HCT116 (cell line): ENCODE results near the gene SKIC8. TPM values are rescaled to one million over a fixed set of nuclear protein-coding genes. Genes with fewer than 3 reads are reported as not detected.

ENCODE experiments used
- ATAC-seq: fragments of 200-7000 bp; cut with Tn5 transposase; 2 replicates; pipeline ENCODE4 v1.9.1; 2020; ENCODE audit warnings: mild to moderate bottlenecking, moderate library complexity
- BruUV-seq: library from RNA; stranded (reverse); fragments of 400-500 nt; replicated peaks from 2 replicates; lab custom pipeline; 2021; lab: Mats Ljungman, UMichigan
- CTCF ChIA-PET: fragments of 300-600 bp; sonication (Branson Sonifier 250); formaldehyde crosslinking; loops from one replicate; lab custom pipeline; 2021; ENCODE audit warnings: antibody characterized with exemption; lab: Charles Lee
- POLR2A ChIA-PET: fragments of 300-600, 350-600 bp; sonication (Branson Sonifier 250); formaldehyde crosslinking; loops from one replicate; lab custom pipeline; 2021; ENCODE audit warnings: antibody characterized with exemption; lab: Charles Lee
- RAD21 ChIA-PET, 2 experiments: fragments of 300-600 bp; sonication (Branson Sonifier 250); formaldehyde crosslinking; loops; one replicate each; lab custom pipeline; 2023; ENCODE audit warnings: low total read pairs in 2 of 2; ENCODE audit not compliant: uncharacterized antibody in 2 of 2, unreplicated experiment in 2 of 2, low non-redundant PET in 1 of 2; lab: Charles Lee
- DNase-seq: peaks from one replicate; pipeline ENCODE4 v3.0.0-alpha.2; 2010; ENCODE audit warnings: low read depth, low spot score
- H2AFZ ChIP-seq: fragments of 200-600 bp; shearing (Covaris generic), sonication (generic); 2 replicates; pipeline ENCODE4 v1.6.1; 2017; ENCODE audit warnings: low read depth, mixed run types, mixed read lengths, antibody characterized with exemption, low read length; ENCODE audit not compliant: poor library complexity, severe bottlenecking
- H3K27ac ChIP-seq: 2 replicates; pipeline ENCODE4 v1.5.1; 2012; ENCODE audit warnings: low read depth, low read length
- H3K27me3 ChIP-seq: fragments of 200-600 bp; sonication (generic); 2 replicates; pipeline ENCODE4 v1.6.1; 2016; ENCODE audit warnings: mixed run types, low read length, mixed read lengths; ENCODE audit not compliant: insufficient read depth
- H3K36me3 ChIP-seq, 2 experiments: fragments of 200-500 bp in 1 of 2; fragments of 200-600 bp in 1 of 2; sonication (Bioruptor generic) in 1 of 2; sonication (generic) in 1 of 2; 2 replicates each; pipeline versions ENCODE4 v1.5.1 to v1.6.1; 2014 to 2016; ENCODE audit warnings: low read length in 2 of 2, inconsistent platforms in 1 of 2, mixed read lengths in 1 of 2, mixed run types in 1 of 2; ENCODE audit not compliant: insufficient read depth in 2 of 2, control insufficient read depth in 1 of 2
- H3K4me1 ChIP-seq, 2 experiments: fragments of 200-600 bp in 1 of 2; sonication (generic) in 1 of 2; 2 replicates each; pipeline versions ENCODE4 v1.5.1 to v1.6.1; 2012 to 2017; ENCODE audit warnings: low read length in 2 of 2, inconsistent platforms in 1 of 2, mild to moderate bottlenecking in 1 of 2, mixed read lengths in 1 of 2, mixed run types in 1 of 2, moderate library complexity in 1 of 2; ENCODE audit not compliant: insufficient read depth in 2 of 2, control insufficient read depth in 1 of 2
- H3K4me2 ChIP-seq: fragments of 200-600 bp; sonication (generic); 2 replicates; pipeline ENCODE4 v1.6.1; 2017; ENCODE audit warnings: mixed run types, low read length, mixed read lengths
- H3K4me3 ChIP-seq, 2 experiments: fragments of 200-600 bp in 1 of 2; sonication (generic) in 1 of 2; replicated peaks in 1 of 2; 2 replicates each; pipeline ENCODE4 v1.5.1; 2011 to 2016; ENCODE audit warnings: low read length in 2 of 2, control low read depth in 1 of 2, low read depth in 1 of 2, mild to moderate bottlenecking in 1 of 2, mixed read lengths in 1 of 2, mixed run types in 1 of 2
- H3K79me2 ChIP-seq: fragments of 200-600 bp; sonication (generic); 2 replicates; pipeline ENCODE4 v1.6.1; 2017; ENCODE audit warnings: mild to moderate bottlenecking, mixed run types, low read length, moderate library complexity, mixed read lengths; ENCODE audit not compliant: insufficient read depth
- H3K9ac ChIP-seq: fragments of 200-600 bp; sonication (generic); 2 replicates; pipeline ENCODE4 v1.6.1; 2016; ENCODE audit warnings: low read length, mixed read lengths
- H3K9me2 ChIP-seq: fragments of 200-600 bp; sonication (generic), shearing (Covaris generic); 2 replicates; pipeline ENCODE4 v1.6.1; 2017; ENCODE audit warnings: mixed run types, mild to moderate bottlenecking, moderate library complexity; ENCODE audit not compliant: insufficient read depth
- H3K9me3 ChIP-seq, 2 experiments: fragments of 200-500 bp in 1 of 2; fragments of 200-600 bp in 1 of 2; sonication (Bioruptor generic) in 1 of 2; sonication (generic) in 1 of 2; 2 replicates each; pipeline ENCODE4 v1.6.1; 2014 to 2017; ENCODE audit warnings: low read length in 2 of 2, mixed read lengths in 2 of 2, inconsistent platforms in 1 of 2, low read depth in 1 of 2, mild to moderate bottlenecking in 1 of 2, mixed run types in 1 of 2, moderate library complexity in 1 of 2; ENCODE audit not compliant: control insufficient read depth in 1 of 2, insufficient read depth in 1 of 2
- H4K20me1 ChIP-seq: fragments of 200-600 bp; sonication (generic), shearing (Covaris generic); 2 replicates; pipeline ENCODE4 v1.6.1; 2017; ENCODE audit warnings: mixed run types, mild to moderate bottlenecking, moderate library complexity; ENCODE audit not compliant: insufficient read depth
- ATF3 ChIP-seq: IDR thresholded peaks from 2 replicates; pipeline ENCODE4 v1.6.1; 2012
- CTCF ChIP-seq, 3 experiments: fragments of 200-600 bp in 1 of 3; sonication (generic) in 1 of 3; IDR thresholded peaks in 2 of 3; conservative IDR thresholded peaks in 1 of 3; 2 replicates each; pipeline ENCODE4 v1.5.1; 2012 to 2017; ENCODE audit warnings: low read depth in 2 of 3, low read length in 2 of 3, antibody characterized with exemption in 1 of 3, borderline replicate concordance in 1 of 3, control low read depth in 1 of 3, mild to moderate bottlenecking in 1 of 3, mixed read lengths in 1 of 3, mixed run types in 1 of 3, moderate library complexity in 1 of 3; ENCODE audit not compliant: insufficient read depth in 1 of 3
- ELF1 ChIP-seq: IDR thresholded peaks from 2 replicates; pipeline ENCODE4 v1.6.1; 2012; ENCODE audit warnings: low read depth, borderline replicate concordance
- ZBTB33 ChIP-seq: IDR thresholded peaks from 2 replicates; pipeline ENCODE4 v1.6.1; 2011; ENCODE audit warnings: mild to moderate bottlenecking, low read length, moderate library complexity; ENCODE audit not compliant: insufficient replicate concordance; ENCODE audit errors: extremely low read depth
- intact Hi-C: fragments of 100-400 bp; cut with micrococcal nuclease; formaldehyde crosslinking; loops from 2 replicates; pipeline ENCODE4 v1.10.0; 2022
- total RNA-seq: library from RNA; stranded (reverse); gene quantifications from one replicate; pipeline ENCODE4 v1.2.1, GENCODE V29; 2021; ENCODE audit not compliant: unreplicated experiment

SKIC8 gene
- total RNA-seq, 1 experiment from 2014 or later: 57.1 TPM

- BruUV-seq: no TSS peak
- Histone ChIP-seq H3K4me2 (no peak within 1 kb of the TSS), H3K9me3 (no peaks in the 10 kb centered on the region), H2AFZ (no peak within 1 kb of the TSS), H3K79me2 (no peaks in the 10 kb centered on the region), H3K36me3 (no peaks in the 10 kb centered on the region), H3K9me2 (no peaks in the 10 kb centered on the region), H3K27me3 (peaks cover 15% of the 10 kb centered on the region), H3K4me1 (no peaks in the 10 kb centered on the region), H3K27ac (no peak within 1 kb of the TSS), H4K20me1 (no peaks in the 10 kb centered on the region), H3K4me3 (no peak within 1 kb of the TSS), H3K9ac (no peak within 1 kb of the TSS)
- no peak for ATAC-seq
- ChIA-PET RAD21 (no interaction called here), CTCF (no interaction called here), POLR2A (no interaction called here)
- TF ChIP-seq ZBTB33 (no peak), CTCF (IDR thresholded peaks at IDR 0.05 in 2 of 3, conservative IDR thresholded peaks at IDR 0.05 in 1 of 3; ENCODE audit: borderline replicate concordance in 1 of 3, insufficient read depth in 1 of 3, low read depth in 2 of 3, low read length in 2 of 3) (no peak), ATF3 (no peak), ELF1 (no peak)
- DNase-seq: no peak
- intact Hi-C loops: no loop called here
These were observed 41.0 kb upstream of the SKIC8 start, which contains the start of gene CRABP1 for GRCh38 chr15:78340231-78341056. TSS of gene CRABP1 (plus strand) at chr15:78340353. CDS start at chr15:78340429, 76 bp downstream.
